AG09309 (cell line): ENCODE measurements around the gene ADAMTS10.

Experiments
- DNase-seq: peaks from one replicate; pipeline ENCODE4 v3.0.0-alpha.2; 2010; ENCODE audit warnings: low read depth
- H3K4me3 ChIP-seq: 2 replicates; pipeline ENCODE4 v1.5.1; 2011; ENCODE audit warnings: mild to moderate bottlenecking, low read depth, low read length, moderate library complexity; ENCODE audit not compliant: control insufficient read depth
- TF ChIP-seq, protein P1 (sequence below): IDR thresholded peaks from 2 replicates; pipeline ENCODE4 v1.5.1; 2011; ENCODE audit warnings: mild to moderate bottlenecking, low read depth, low read length, inconsistent platforms; ENCODE audit not compliant: insufficient read depth, control insufficient read depth; ENCODE audit errors: missing control alignments

ADAMTS10 gene

DNA sequence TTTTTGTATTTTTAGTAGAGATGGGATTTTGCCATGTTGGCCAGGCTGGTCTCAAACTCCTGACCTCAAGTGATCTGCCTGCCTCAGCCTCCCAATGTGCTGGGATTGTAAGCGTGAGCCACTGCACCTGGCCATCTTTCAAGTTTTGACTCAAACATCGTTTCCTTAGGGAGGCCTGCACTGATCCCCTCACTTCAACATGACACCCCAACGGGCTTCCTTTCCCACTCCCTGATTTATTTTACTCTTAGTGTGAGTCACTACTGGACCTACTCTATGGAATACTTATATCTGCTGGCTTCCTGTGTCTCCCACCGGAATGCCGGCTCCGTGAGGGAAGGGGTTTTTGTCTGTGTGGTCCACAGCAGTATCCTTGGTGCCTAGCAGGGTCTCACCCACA is 4.5 kb upstream of the ADAMTS10 start:
- TF ChIP-seq, protein P1, sequence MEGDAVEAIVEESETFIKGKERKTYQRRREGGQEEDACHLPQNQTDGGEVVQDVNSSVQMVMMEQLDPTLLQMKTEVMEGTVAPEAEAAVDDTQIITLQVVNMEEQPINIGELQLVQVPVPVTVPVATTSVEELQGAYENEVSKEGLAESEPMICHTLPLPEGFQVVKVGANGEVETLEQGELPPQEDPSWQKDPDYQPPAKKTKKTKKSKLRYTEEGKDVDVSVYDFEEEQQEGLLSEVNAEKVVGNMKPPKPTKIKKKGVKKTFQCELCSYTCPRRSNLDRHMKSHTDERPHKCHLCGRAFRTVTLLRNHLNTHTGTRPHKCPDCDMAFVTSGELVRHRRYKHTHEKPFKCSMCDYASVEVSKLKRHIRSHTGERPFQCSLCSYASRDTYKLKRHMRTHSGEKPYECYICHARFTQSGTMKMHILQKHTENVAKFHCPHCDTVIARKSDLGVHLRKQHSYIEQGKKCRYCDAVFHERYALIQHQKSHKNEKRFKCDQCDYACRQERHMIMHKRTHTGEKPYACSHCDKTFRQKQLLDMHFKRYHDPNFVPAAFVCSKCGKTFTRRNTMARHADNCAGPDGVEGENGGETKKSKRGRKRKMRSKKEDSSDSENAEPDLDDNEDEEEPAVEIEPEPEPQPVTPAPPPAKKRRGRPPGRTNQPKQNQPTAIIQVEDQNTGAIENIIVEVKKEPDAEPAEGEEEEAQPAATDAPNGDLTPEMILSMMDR = no peak
- H3K4me3 ChIP-seq = no peak overlapping the region
- DNase-seq = no peak

DNA sequence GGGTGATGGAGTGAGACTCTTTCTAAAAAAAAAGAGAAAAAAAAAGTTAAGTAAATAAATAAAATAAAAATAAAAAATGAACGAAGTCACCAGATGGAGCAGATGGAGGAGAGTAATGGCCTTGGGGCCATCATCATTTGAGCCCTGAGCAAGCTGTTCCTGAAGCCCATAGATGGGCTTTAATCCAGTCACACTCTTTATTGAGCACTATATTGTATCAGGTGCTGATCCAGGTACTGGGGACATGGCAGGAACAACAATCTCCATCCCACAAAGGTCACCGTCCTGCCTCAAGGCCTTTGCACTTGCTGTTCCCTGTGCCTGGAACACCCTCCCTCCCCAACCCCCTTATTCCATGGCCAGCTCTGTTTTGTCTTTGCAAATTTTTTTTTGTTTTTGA is 3.9 kb upstream of the ADAMTS10 start:
- no peak overlapping the region for H3K4me3 ChIP-seq

DNA sequence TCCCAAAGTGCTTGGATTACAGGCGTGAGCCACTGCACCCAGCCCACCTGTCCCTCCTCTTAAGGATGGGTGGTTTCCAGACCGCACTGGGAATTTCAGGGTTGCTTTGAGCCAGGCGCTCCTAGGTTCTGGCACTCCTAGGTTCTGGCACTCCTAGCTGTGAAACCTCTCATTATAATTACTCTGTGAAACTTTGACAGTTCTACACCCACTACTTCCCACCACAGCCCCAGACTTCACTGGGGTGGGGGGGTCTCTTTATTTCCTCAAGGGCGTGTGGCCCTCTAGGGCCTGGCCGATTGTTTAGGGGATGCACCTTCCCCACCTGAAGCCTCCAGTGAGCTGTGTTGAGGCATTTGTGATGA is 2.3 kb upstream of the ADAMTS10 start:
- DNase-seq = no peak
- no peak overlapping the region for H3K4me3 ChIP-seq
- TF ChIP-seq, protein P1 = no peak

More for the DNA sequence above, 3.9 kb upstream of the ADAMTS10 start:
- DNase-seq = no peak
- TF ChIP-seq, protein P1 = no peak

DNA sequence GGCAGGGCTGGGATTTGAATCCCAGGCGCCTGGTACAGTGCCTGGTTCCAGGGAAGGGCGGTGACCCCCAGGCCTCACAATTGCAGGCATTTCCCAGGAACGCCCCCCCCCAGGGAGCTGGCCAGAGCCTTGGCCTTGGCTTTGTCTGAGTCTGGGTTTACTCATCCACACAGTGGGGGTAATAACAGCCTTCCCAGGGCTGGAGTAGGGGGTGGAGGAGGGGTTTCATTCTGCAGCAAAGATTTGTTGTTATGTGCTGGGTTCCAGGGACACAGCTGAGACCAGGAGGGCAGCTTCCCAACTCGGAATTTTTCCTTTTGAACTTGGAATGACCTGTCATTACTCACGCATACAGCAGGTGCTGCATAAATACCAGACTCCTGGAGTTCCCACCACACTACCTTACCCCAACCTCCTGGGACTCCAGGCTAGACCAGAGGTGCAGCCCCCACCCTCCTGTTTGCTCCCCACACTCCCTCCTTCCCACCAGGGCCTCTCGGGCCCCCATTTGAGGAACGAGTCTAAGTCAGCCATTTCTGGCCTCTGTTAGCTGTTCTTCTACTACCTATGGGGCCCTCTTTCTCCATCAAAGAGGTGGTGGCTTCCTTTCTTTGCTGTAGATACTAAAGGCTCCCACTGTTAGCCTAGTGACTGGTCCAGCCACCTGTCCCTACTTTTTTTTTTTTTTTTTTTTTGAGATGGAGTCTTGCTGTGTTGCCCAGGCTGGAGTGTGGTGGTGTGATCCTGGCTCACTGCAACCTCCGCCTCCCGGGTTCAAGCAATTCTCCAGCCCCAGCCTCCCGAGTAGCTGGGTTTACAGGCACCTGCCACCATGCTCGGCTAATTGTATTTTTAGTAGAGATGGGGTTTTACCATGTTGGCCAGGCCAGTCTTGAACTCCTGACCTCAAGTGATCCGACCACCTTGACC is 1.6 kb upstream of the ADAMTS10 start:
- DNase-seq = peak; percentile 56
- no peak overlapping the region for H3K4me3 ChIP-seq
- TF ChIP-seq, protein P1 = no peak

DNA sequence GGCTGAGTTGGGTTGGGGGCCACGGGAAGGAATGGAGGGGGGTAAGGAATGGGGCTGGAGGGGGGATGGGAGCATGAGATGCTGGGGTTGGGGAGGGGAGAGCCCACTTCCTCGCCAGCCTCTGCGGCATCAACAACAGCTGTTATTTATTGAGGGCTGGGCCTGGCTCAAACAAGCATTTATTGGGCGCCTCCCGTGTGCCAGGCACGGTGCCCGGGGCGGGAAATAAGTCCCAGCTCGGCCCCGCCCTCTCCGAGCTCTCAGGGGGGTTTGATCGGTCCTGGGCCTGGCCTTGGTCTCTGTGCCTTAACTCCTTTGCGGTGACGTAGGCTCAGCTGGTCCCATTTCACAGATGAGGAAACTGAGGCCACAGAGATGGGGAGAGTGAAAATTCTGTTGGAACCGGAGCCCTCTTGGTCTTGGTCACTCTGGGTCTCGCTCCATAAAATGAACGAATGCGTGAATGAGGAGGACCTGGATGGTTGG is 919 bp upstream of the ADAMTS10 start:
- TF ChIP-seq, protein P1 = no peak
- H3K4me3 ChIP-seq = no peak overlapping the region

DNA sequence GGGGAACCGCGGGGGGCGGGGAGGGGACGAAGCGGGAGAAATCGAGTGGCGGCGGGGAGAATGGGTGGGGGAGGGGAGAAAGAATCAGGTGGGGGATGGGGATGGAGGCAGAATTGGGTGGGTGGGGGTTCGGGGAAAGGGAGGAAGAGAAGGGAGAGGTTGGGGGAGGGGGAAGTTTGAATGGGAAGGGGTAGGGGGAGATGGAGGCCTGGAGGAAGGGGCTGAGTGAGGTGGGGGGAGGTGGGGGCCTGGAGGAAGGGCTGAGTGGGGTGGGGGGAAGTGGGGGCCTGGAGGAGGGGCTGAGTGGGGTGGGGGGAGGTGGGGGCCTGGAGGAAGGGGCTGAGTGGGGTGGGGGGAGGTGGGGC is 403 bp upstream of the ADAMTS10 start:
- TF ChIP-seq, protein P1 = no peak
- no peak for DNase-seq
- H3K4me3 ChIP-seq = no peak overlapping the region

More for the DNA sequence above, 919 bp upstream of the ADAMTS10 start:
- no peak for DNase-seq
